Muscle layer of colon (tissue), 2 donors: Measurements from ENCODE around the gene TMEM232.

Source experiments
- H3K27ac ChIP-seq: one replicate; pipeline ENCODE4 v1.7.0; 2013; ENCODE audit warnings: low read depth, mild to moderate bottlenecking, low read length, moderate library complexity
- H3K27me3 ChIP-seq, 2 donors: one replicate each; pipeline ENCODE4 v1.7.0; 2013; ENCODE audit warnings: low read length in 2 of 2, mild to moderate bottlenecking in 2 of 2; ENCODE audit not compliant: insufficient read depth in 2 of 2, control insufficient read depth in 1 of 2
- H3K36me3 ChIP-seq: one replicate; pipeline ENCODE4 v1.7.0; 2013; ENCODE audit warnings: mild to moderate bottlenecking, low read length; ENCODE audit not compliant: insufficient read depth
- H3K4me1 ChIP-seq: one replicate; pipeline ENCODE4 v1.7.0; 2013; ENCODE audit warnings: mild to moderate bottlenecking, low read length; ENCODE audit not compliant: insufficient read depth
- H3K4me3 ChIP-seq, 2 donors: one replicate each; pipeline ENCODE4 v1.7.0; 2013; ENCODE audit warnings: low read length in 2 of 2, low read depth in 1 of 2, mild to moderate bottlenecking in 1 of 2, moderate library complexity in 1 of 2
- H3K9ac ChIP-seq: one replicate; pipeline ENCODE4 v1.7.0; 2013; ENCODE audit warnings: low read length
- H3K9me3 ChIP-seq: one replicate; pipeline ENCODE4 v1.7.0; 2013; ENCODE audit warnings: mild to moderate bottlenecking, low read length
- donor health status: abdominal sarcoma.
- donor health status: Adenocarcinoma of cecum.

TMEM232 gene

DNA sequence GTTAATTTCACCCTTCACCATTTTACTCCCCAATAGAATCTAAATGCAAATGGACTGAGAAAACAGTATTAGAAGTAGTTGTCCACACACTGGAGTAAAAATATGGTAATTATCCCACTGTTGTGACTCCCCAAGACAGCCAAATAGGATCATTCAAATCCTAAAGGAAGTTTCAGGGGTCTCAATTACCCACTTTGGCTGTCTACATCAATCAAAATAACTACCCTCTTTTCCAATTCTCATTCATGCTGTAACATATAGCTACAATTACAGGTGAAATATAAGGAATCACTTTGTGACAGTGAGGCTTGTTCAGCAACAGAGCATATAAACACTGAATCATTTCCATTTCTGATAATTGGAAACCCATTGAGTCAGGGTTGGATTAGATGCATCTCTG, 220.1 kb downstream of the TMEM232 start:
- H3K4me3 ChIP-seq = no peak overlapping the region
- H3K27ac ChIP-seq = no peak overlapping the region
- H3K27me3 ChIP-seq = no peaks in the 10 kb centered on the region
- no peak overlapping the region for H3K9ac ChIP-seq
- no peaks in the 10 kb centered on the region for H3K4me1 ChIP-seq
- no peaks in the 10 kb centered on the region for H3K9me3 ChIP-seq
- H3K36me3 ChIP-seq = no peaks in the 10 kb centered on the region

- no peak overlapping the region for H3K4me3 ChIP-seq
- H3K27me3 ChIP-seq = no peaks in the 10 kb centered on the region
- no peaks in the 10 kb centered on the region for H3K36me3 ChIP-seq
- no peaks in the 10 kb centered on the region for H3K4me1 ChIP-seq
- H3K27ac ChIP-seq = no peak overlapping the region
- no peak overlapping the region for H3K9ac ChIP-seq
- no peaks in the 10 kb centered on the region for H3K9me3 ChIP-seq
Measured at GRCh38 chr5:110496276-110496675, 230.2 kb downstream of the TMEM232 start.

DNA sequence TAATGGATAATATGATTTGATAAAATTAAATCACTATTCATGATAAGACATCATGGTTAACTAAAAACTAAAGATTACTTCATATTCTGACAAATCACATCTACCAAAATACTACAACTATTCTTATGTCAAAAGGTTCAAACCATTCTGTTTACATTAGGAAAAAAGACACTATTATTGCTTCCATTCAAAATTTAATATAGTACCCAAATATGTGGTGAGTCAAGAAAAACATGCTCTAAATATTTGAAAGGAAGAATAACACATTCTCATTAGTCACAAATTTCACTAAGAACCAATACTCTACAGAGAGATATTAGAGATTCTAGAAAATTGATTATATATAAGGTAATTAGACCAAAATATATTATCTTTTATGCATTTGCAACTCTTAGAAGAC, 234.0 kb downstream of the TMEM232 start:
- Histone ChIP-seq H3K4me1 (no peaks in the 10 kb centered on the region), H3K27ac (no peak overlapping the region), H3K27me3 (no peaks in the 10 kb centered on the region), H3K9me3 (no peaks in the 10 kb centered on the region), H3K4me3 (no peak overlapping the region), H3K9ac (no peak overlapping the region), H3K36me3 (no peaks in the 10 kb centered on the region)

DNA sequence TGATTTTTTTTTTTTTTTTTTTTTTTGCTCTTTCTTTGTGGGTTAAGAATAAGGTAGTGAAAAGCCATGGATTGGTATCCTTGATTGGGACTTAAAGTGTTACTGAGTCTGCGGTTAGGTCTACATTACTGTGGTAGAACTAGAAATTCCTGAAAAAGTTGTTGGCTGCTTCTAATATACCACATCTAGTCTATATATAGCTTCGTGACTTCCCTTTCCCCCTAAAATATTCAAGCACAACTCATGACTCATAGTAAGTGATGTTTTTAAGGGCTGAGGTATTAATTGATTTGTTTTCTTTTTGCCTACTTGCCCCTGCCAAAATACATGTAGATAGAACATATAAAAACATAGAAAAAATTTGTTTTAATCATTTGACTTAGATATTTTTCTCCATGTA, 247.6 kb downstream of the TMEM232 start:
- Histone ChIP-seq H3K9ac (no peak overlapping the region), H3K27me3 (no peaks in the 10 kb centered on the region), H3K4me1 (no peaks in the 10 kb centered on the region), H3K9me3 (no peaks in the 10 kb centered on the region), H3K36me3 (no peaks in the 10 kb centered on the region), H3K4me3 (no peak overlapping the region), H3K27ac (no peak overlapping the region)

DNA sequence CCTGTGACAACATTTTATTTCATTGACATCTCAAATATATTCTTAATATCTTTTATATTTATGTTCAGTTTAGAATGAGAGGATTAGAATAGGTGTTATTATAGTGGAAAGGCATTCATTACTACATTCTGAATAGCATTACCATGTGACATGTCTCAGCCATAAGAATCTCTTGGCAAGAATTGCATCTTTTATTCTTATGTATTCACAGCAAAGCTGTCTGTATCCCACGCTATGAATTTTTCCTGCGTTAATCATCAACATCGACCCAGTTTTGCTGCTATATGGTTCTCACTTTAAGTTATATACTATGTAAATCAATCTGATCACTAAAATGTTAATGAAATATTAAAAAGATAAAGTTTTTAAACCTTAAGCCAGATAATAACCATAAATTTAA, 248.6 kb downstream of the TMEM232 start:
- Histone ChIP-seq H3K9ac (no peak overlapping the region), H3K27ac (no peak overlapping the region), H3K36me3 (no peaks in the 10 kb centered on the region), H3K4me1 (no peaks in the 10 kb centered on the region), H3K27me3 (no peaks in the 10 kb centered on the region), H3K4me3 (no peak overlapping the region), H3K9me3 (no peaks in the 10 kb centered on the region)

GRCh38 chr5:110476164-110476563, 250.3 kb downstream of the TMEM232 start:
- H3K4me3 ChIP-seq = no peak overlapping the region
- no peaks in the 10 kb centered on the region for H3K27me3 ChIP-seq
- H3K9me3 ChIP-seq = no peaks in the 10 kb centered on the region
- no peaks in the 10 kb centered on the region for H3K4me1 ChIP-seq
- H3K36me3 ChIP-seq = no peaks in the 10 kb centered on the region
- H3K27ac ChIP-seq = no peak overlapping the region
- H3K9ac ChIP-seq = no peak overlapping the region

GRCh38 chr5:110475529-110475928, 250.9 kb downstream of the TMEM232 start:
- H3K4me3 ChIP-seq = no peak overlapping the region
- no peak overlapping the region for H3K27ac ChIP-seq
- H3K9me3 ChIP-seq = no peaks in the 10 kb centered on the region
- no peaks in the 10 kb centered on the region for H3K27me3 ChIP-seq
- H3K4me1 ChIP-seq = no peaks in the 10 kb centered on the region
- H3K9ac ChIP-seq = no peak overlapping the region
- no peaks in the 10 kb centered on the region for H3K36me3 ChIP-seq

DNA sequence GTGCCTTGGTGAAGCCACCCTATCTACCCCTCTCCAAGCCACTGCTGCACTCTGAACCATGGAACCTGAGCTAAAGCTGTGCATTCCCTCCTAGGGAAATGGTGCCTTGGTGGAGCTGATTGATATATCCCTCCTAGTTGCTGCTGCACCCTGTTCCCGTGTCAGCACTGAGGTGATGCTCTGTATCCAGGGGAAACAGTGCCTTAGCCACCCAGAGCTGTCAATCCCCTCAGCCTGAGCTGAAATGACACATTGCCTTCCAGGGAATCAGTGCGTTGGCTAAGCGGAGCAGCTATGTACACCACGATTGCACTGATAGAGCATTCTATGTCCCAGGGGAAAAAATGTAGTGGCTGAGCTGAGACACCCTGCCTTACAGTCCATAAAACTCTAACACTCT, 257.0 kb downstream of the TMEM232 start:
- Histone ChIP-seq H3K9me3 (no peaks in the 10 kb centered on the region), H3K4me1 (no peaks in the 10 kb centered on the region), H3K27me3 (no peaks in the 10 kb centered on the region), H3K27ac (no peak overlapping the region), H3K4me3 (no peak overlapping the region), H3K36me3 (no peaks in the 10 kb centered on the region), H3K9ac (no peak overlapping the region)

DNA sequence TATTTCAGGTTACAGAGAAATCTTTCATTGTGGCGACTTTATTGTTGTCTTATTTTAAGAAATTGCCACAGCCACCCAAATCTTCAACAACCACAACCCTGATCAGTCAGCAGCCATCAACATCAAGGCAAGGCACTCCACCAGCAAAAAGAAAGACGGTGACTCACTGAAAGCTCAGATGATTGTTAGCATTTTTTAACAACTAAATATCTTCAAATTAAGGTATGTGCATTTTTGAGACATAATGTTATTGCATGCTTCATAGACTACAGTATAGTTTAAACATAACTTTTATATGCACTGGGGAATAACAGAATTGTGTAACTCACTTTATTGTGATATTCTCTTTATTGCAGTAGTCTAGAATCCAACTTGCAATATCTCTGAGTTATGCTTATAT, 263.4 kb downstream of the TMEM232 start:
- Histone ChIP-seq H3K27ac (no peak overlapping the region), H3K4me1 (no peaks in the 10 kb centered on the region), H3K4me3 (no peak overlapping the region), H3K36me3 (no peaks in the 10 kb centered on the region), H3K9me3 (no peaks in the 10 kb centered on the region), H3K9ac (no peak overlapping the region), H3K27me3 (no peaks in the 10 kb centered on the region)

- no peak overlapping the region for H3K4me3 ChIP-seq
- H3K4me1 ChIP-seq = no peaks in the 10 kb centered on the region
- H3K9ac ChIP-seq = no peak overlapping the region
- H3K27me3 ChIP-seq = no peaks in the 10 kb centered on the region
- no peaks in the 10 kb centered on the region for H3K36me3 ChIP-seq
- no peaks in the 10 kb centered on the region for H3K9me3 ChIP-seq
- H3K27ac ChIP-seq = no peak overlapping the region
Measured at GRCh38 chr5:110460837-110461236, 265.6 kb downstream of the TMEM232 start.

- H3K4me1 ChIP-seq = no peaks in the 10 kb centered on the region
- no peak overlapping the region for H3K9ac ChIP-seq
- no peaks in the 10 kb centered on the region for H3K9me3 ChIP-seq
- H3K27me3 ChIP-seq = no peaks in the 10 kb centered on the region
- H3K36me3 ChIP-seq = no peaks in the 10 kb centered on the region
- H3K27ac ChIP-seq = no peak overlapping the region
- H3K4me3 ChIP-seq = no peak overlapping the region
Measured at GRCh38 chr5:110458313-110458712, 268.2 kb downstream of the TMEM232 start.

DNA sequence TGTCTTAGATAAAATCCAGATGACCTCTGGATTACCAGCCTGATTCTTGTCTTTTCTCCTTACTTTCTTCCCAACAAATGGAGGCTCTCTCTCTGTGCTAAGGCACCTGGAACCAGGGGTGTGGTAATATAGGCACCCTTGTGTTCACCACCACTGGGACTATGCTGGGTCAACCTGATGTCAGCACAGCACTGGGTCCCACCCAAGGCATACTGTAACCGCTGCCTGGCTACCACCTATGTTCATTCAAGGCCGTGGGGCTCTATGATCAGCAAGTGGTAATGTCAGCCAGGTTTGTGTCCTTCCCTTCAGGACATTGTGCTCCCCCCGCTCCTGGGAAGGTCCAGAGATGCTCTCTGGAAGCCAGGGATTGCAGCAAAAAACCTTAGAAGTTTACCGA, 283.6 kb downstream of the TMEM232 start:
- no peak overlapping the region for H3K4me3 ChIP-seq
- no peaks in the 10 kb centered on the region for H3K36me3 ChIP-seq
- H3K9me3 ChIP-seq = no peaks in the 10 kb centered on the region
- H3K27me3 ChIP-seq = no peaks in the 10 kb centered on the region
- H3K27ac ChIP-seq = no peak overlapping the region
- no peaks in the 10 kb centered on the region for H3K4me1 ChIP-seq
- no peak overlapping the region for H3K9ac ChIP-seq
